IMR-90 (cell line): ENCODE results near the gene CDK5R1. TPM values are rescaled to one million over a fixed set of nuclear protein-coding genes. Genes with fewer than 3 reads are reported as not detected.

Source experiments
- ATAC-seq: fragments of 200-7000 bp; cut with Tn5 transposase; 2 replicates; pipeline ENCODE4 v1.9.1; 2020; ENCODE audit warnings: low read depth, mild to moderate bottlenecking, moderate library complexity
- BruUV-seq: library from RNA; stranded (reverse); fragments of 400-500 nt; replicated peaks from 2 replicates; lab custom pipeline; 2021; lab: Mats Ljungman, UMichigan
- CTCF ChIA-PET: fragments of 300-600 bp; formaldehyde crosslinking; extraction: SDS; loops from one replicate; lab custom pipeline; 2021; ENCODE audit warnings: antibody characterized with exemption; lab: Yijun Ruan, JAX
- POLR2A ChIA-PET: fragments of 300-600 bp; sonication (Branson Sonifier 250); formaldehyde crosslinking; loops from one replicate; lab custom pipeline; 2022; ENCODE audit warnings: antibody characterized with exemption; ENCODE audit not compliant: unreplicated experiment; lab: Charles Lee
- DNase-seq: peaks from one replicate; pipeline ENCODE4 v3.0.0; 2013
- H2AFZ ChIP-seq: replicated peaks from 2 replicates; pipeline ENCODE3; 2013; ENCODE audit warnings: low read length, mild to moderate bottlenecking; ENCODE audit not compliant: poor library complexity
- H2AK5ac ChIP-seq: 2 replicates; pipeline ENCODE4 v1.6.1; 2013; ENCODE audit warnings: low read depth, low read length, inconsistent platforms
- H2AK9ac ChIP-seq: replicated peaks from 2 replicates; pipeline ENCODE3; 2013; ENCODE audit warnings: mild to moderate bottlenecking, low read depth, low read length, moderate library complexity; ENCODE audit not compliant: poor library complexity
- H2BK120ac ChIP-seq: 2 replicates; pipeline ENCODE4 v1.6.1; 2013; ENCODE audit warnings: low read depth, low read length, inconsistent platforms
- H2BK15ac ChIP-seq: 3 replicates; pipeline ENCODE4 v1.6.1; 2013; ENCODE audit warnings: low read depth, low read length, inconsistent platforms
- H2BK20ac ChIP-seq: 2 replicates; pipeline ENCODE4 v1.6.1; 2013; ENCODE audit warnings: low read depth, mild to moderate bottlenecking, inconsistent platforms, low read length, moderate library complexity
- H2BK5ac ChIP-seq: 2 replicates; pipeline ENCODE4 v1.6.1; 2013; ENCODE audit warnings: mild to moderate bottlenecking, low read depth, low read length, inconsistent platforms; ENCODE audit not compliant: poor library complexity, severe bottlenecking
- H3K14ac ChIP-seq: replicated peaks from 2 replicates; pipeline ENCODE4 v1.6.1; 2013; ENCODE audit warnings: low read depth, low read length, inconsistent platforms
- H3K18ac ChIP-seq: 2 replicates; pipeline ENCODE4 v1.6.1; 2013; ENCODE audit warnings: low read depth, low read length, control low read depth
- H3K23ac ChIP-seq: 2 replicates; pipeline ENCODE4 v1.6.1; 2013; ENCODE audit warnings: low read depth, low read length, inconsistent platforms
- H3K27ac ChIP-seq: 2 replicates; pipeline ENCODE4 v1.5.1; 2013; ENCODE audit warnings: mild to moderate bottlenecking, control low read depth, low read length; ENCODE audit not compliant: insufficient read depth
- H3K27me3 ChIP-seq: 2 replicates; pipeline ENCODE4 v1.6.1; 2013; ENCODE audit warnings: low read length; ENCODE audit not compliant: control insufficient read depth, insufficient read depth
- H3K36me3 ChIP-seq: 2 replicates; pipeline ENCODE4 v1.6.1; 2013; ENCODE audit warnings: low read length, mixed read lengths; ENCODE audit not compliant: control insufficient read depth, insufficient read depth
- H3K4ac ChIP-seq: 2 replicates; pipeline ENCODE4 v1.6.1; 2013; ENCODE audit warnings: low read depth, low read length, inconsistent platforms
- H3K4me1 ChIP-seq: 2 replicates; pipeline ENCODE4 v1.6.1; 2013; ENCODE audit warnings: low read length, mixed read lengths; ENCODE audit not compliant: control insufficient read depth, insufficient read depth
- H3K4me2 ChIP-seq: 2 replicates; pipeline ENCODE4 v1.6.1; 2013; ENCODE audit warnings: low read depth, mild to moderate bottlenecking, control low read depth, low read length, moderate library complexity
- H3K4me3 ChIP-seq: 2 replicates; pipeline ENCODE4 v1.5.1; 2013; ENCODE audit warnings: low read depth, mild to moderate bottlenecking, control low read depth, low read length, moderate library complexity; ENCODE audit not compliant: insufficient read depth
- H3K56ac ChIP-seq: 2 replicates; pipeline ENCODE4 v1.6.1; 2013; ENCODE audit warnings: low read length, inconsistent platforms; ENCODE audit not compliant: insufficient read depth; ENCODE audit errors: extremely low read depth
- H3K79me1 ChIP-seq, 2 experiments: 2 replicates each; pipeline ENCODE4 v1.6.1; 2013; ENCODE audit warnings: low read length in 2 of 2, inconsistent platforms in 1 of 2, low read depth in 1 of 2
- H3K9ac ChIP-seq: 2 replicates; pipeline ENCODE4 v1.6.1; 2013; ENCODE audit warnings: low read depth, low read length, control low read depth
- H3K9me1 ChIP-seq: 2 replicates; pipeline ENCODE4 v1.6.1; 2013; ENCODE audit warnings: low read length, inconsistent platforms; ENCODE audit not compliant: insufficient read depth
- H3K9me3 ChIP-seq: 2 replicates; pipeline ENCODE4 v1.6.1; 2013; ENCODE audit warnings: low read length; ENCODE audit not compliant: control insufficient read depth, insufficient read depth
- H4K20me1 ChIP-seq: 2 replicates; pipeline ENCODE4 v1.6.1; 2013; ENCODE audit warnings: low read length, inconsistent platforms; ENCODE audit not compliant: insufficient read depth
- H4K5ac ChIP-seq: 2 replicates; pipeline ENCODE4 v1.6.1; 2013; ENCODE audit warnings: mild to moderate bottlenecking, low read depth, low read length, control low read depth
- H4K8ac ChIP-seq, 2 experiments: 2 replicates each; pipeline ENCODE4 v1.6.1; 2013; ENCODE audit warnings: low read depth in 2 of 2, low read length in 2 of 2, control low read depth in 1 of 2, inconsistent platforms in 1 of 2
- H4K91ac ChIP-seq: 2 replicates; pipeline ENCODE4 v1.6.1; 2013; ENCODE audit warnings: low read depth, low read length, inconsistent platforms; ENCODE audit not compliant: insufficient read depth
- BHLHE40 ChIP-seq: fragments of 150-350 bp; IDR thresholded peaks from 2 replicates; pipeline ENCODE4 v1.6.1; 2016; ENCODE audit warnings: mild to moderate bottlenecking, low read depth, low read length
- CEBPB ChIP-seq: IDR thresholded peaks from 2 replicates; pipeline ENCODE4 v1.6.1; 2012; ENCODE audit warnings: low read depth, low read length, improper control_type of control experiment
- CHD1 ChIP-seq: IDR thresholded peaks from 2 replicates; pipeline ENCODE4 v1.6.1; 2012; ENCODE audit warnings: low read depth, low read length, improper control_type of control experiment
- CTCF ChIP-seq: conservative IDR thresholded peaks from 2 replicates; pipeline ENCODE4 v1.5.1; 2012; ENCODE audit warnings: mild to moderate bottlenecking, low read depth, low read length, improper control_type of control experiment
- MAZ ChIP-seq: IDR thresholded peaks from 2 replicates; pipeline ENCODE4 v1.6.1; 2012; ENCODE audit warnings: low read depth, mild to moderate bottlenecking, low read length, improper control_type of control experiment, moderate library complexity, borderline replicate concordance
- MXI1 ChIP-seq: IDR thresholded peaks from 2 replicates; pipeline ENCODE4 v1.6.1; 2012; ENCODE audit warnings: low read depth, mild to moderate bottlenecking, low read length, moderate library complexity, borderline replicate concordance
- NFE2L2 ChIP-seq: fragments of 150-350 bp; IDR thresholded peaks from 2 replicates; pipeline ENCODE4 v1.6.1; 2016; ENCODE audit warnings: low read depth, mild to moderate bottlenecking, low read length
- POLR2A ChIP-seq: IDR thresholded peaks from 2 replicates; pipeline ENCODE4 v1.6.1; 2012; ENCODE audit warnings: mild to moderate bottlenecking, low read depth, low read length
- RAD21 ChIP-seq: IDR thresholded peaks from 2 replicates; pipeline ENCODE4 v1.6.1; 2012; ENCODE audit warnings: low read length, improper control_type of control experiment
- WGBS, 2 experiments: methylation state at CpG; one replicate each; pipeline versions ENCODE4 v1.1.5 to v1.1.7; 2013; ENCODE audit warnings: missing lambda C conversion rate in 2 of 2; ENCODE audit not compliant: insufficient read length in 1 of 2; ENCODE audit errors: extremely low coverage in 2 of 2; 5-methylcytosine and 5-hydroxymethylcytosine counted together
- dilution Hi-C: fragments of 300-500 bp; cut with HindIII; formaldehyde crosslinking; loops from one replicate; pipeline ENCODE4 v1.14.3; 2018; ENCODE audit warnings: low sequenced_read_pairs; ENCODE audit not compliant: unreplicated experiment
- in situ Hi-C: fragments of 300-500 bp; cut with MboI; formaldehyde crosslinking; loops from 3 replicates; pipeline ENCODE4 v1.14.3; 2019; ENCODE audit warnings: low sequenced_read_pairs, inconsistent platforms, mixed read lengths
- intact Hi-C: fragments of 100-400 bp; cut with micrococcal nuclease; formaldehyde crosslinking; loops from 2 replicates; pipeline ENCODE4 v1.10.0; 2022
- polyA plus RNA-seq, 3 experiments: library from polyadenylated mRNA; depleted of rRNA; stranded (reverse); fragments of >200 nt; gene quantifications; 2 replicates each; pipeline ENCODE4 v1.2.3, GENCODE V29; 2012; ENCODE audit warnings: low replicate concordance in 1 of 3
- total RNA-seq: library from RNA; depleted of rRNA; stranded (reverse); fragments of >200 nt; gene quantifications from 2 replicates; pipeline ENCODE4 v1.2.3, GENCODE V29; 2012
- TF ChIP-seq, protein P1 (sequence below): fragments of 150-350 bp; IDR thresholded peaks from 2 replicates; pipeline ENCODE4 v1.6.1; 2016; ENCODE audit warnings: low read depth, mild to moderate bottlenecking, low read length, moderate library complexity, borderline replicate concordance

CDK5R1 gene
- total and polyA plus RNA-seq, 2 of the 4 experiments (the other 2 are of a cell fraction): 0.36 to 0.74 TPM

- no peak overlapping the region for H3K4ac ChIP-seq
- no peak overlapping the region for H3K56ac ChIP-seq
- dilution Hi-C loops (no loop called here), in situ Hi-C loops (no loop called here), intact Hi-C loops (no loop called here)
- no peak overlapping the region for H3K23ac ChIP-seq
- H3K27ac ChIP-seq: no peak overlapping the region
- no peak overlapping the region for H2AFZ ChIP-seq
- H2AK5ac ChIP-seq: no peak overlapping the region
- peaks cover 31% of the 10 kb centered on the region; the same call in 1 of the 2 replicates for H4K20me1 ChIP-seq
- no peak overlapping the region for H4K5ac ChIP-seq
- no peak for DNase-seq
- no peak overlapping the region for H2BK120ac ChIP-seq
- H2BK20ac ChIP-seq: no peak overlapping the region
- H3K18ac ChIP-seq: no peak overlapping the region
- ChIA-PET CTCF (no interaction called here), POLR2A (no interaction called here)
- H4K91ac ChIP-seq: no peak overlapping the region
- no CpG with 5 or more reads among the region's 2 CpGs for WGBS, 2 experiments
- no peak overlapping the region for H2BK5ac ChIP-seq
- H3K9me1 ChIP-seq: no peaks in the 10 kb centered on the region; the same call in 1 of the 2 replicates
- H2AK9ac ChIP-seq: no peak overlapping the region
- no peak overlapping the region for H2BK15ac ChIP-seq
- BruUV-seq: no TSS peak
- no peak overlapping the region for H3K9ac ChIP-seq
- no peaks in the 10 kb centered on the region for H3K27me3 ChIP-seq
- no peak overlapping the region for H3K4me3 ChIP-seq
- H3K79me1 ChIP-seq: peaks cover 34 to 41% of the 10 kb centered on the region in 2 experiments
- H3K9me3 ChIP-seq: no peaks in the 10 kb centered on the region
- no peak overlapping the region for H4K8ac ChIP-seq
- no peak for TF ChIP-seq CHD1
- TF ChIP-seq POLR2A: no peak
- no peak for TF ChIP-seq BHLHE40
- TF ChIP-seq MAZ: no peak
- no peak for TF ChIP-seq NFE2L2
- TF ChIP-seq CTCF: no peak
- TF ChIP-seq CEBPB: no peak
- TF ChIP-seq MXI1: no peak
- TF ChIP-seq, protein P1, sequence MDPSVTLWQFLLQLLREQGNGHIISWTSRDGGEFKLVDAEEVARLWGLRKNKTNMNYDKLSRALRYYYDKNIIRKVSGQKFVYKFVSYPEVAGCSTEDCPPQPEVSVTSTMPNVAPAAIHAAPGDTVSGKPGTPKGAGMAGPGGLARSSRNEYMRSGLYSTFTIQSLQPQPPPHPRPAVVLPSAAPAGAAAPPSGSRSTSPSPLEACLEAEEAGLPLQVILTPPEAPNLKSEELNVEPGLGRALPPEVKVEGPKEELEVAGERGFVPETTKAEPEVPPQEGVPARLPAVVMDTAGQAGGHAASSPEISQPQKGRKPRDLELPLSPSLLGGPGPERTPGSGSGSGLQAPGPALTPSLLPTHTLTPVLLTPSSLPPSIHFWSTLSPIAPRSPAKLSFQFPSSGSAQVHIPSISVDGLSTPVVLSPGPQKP: no peak
- TF ChIP-seq RAD21: no peak
- no peak overlapping the region for H3K14ac ChIP-seq
- peak; percentile 40 for ATAC-seq
- peaks cover 36% of the 10 kb centered on the region for H3K36me3 ChIP-seq
- peaks cover 2% of the 10 kb centered on the region; the same call in 1 of the 2 replicates for H3K4me1 ChIP-seq
- no peak overlapping the region for H3K4me2 ChIP-seq
Measured at GRCh38 chr17:32451879-32452278, 34.9 kb upstream of the CDK5R1 start.
